ENCODE results near the gene IZUMO3.

GRCh38 chr9:24509850-24510249 lies 35.8 kb downstream of the IZUMO3 start:
- TF ChIP-seq CTCF (optimal IDR thresholded peaks at IDR 0.05 in 1 of 3, IDR thresholded peaks at IDR 0.05 in 1 of 3, conservative IDR thresholded peaks at IDR 0.05 in 1 of 3; ENCODE audit: extremely low read depth in 1 of 3, insufficient read depth in 2 of 3, low read length in 3 of 3) (no peak), EZH2 (IDR thresholded peaks at IDR 0.05; ENCODE audit: low read length) (no peak)

Data from keratinocyte (primary cell).